Kidney capillary endothelial cell (primary cell): ENCODE measurements around the gene AMN.

Experiments
- DNase-seq: peaks from one replicate; pipeline ENCODE4 v3.0.0-alpha.2; 2018; ENCODE audit warnings: low spot score

Gene AMN

DNA sequence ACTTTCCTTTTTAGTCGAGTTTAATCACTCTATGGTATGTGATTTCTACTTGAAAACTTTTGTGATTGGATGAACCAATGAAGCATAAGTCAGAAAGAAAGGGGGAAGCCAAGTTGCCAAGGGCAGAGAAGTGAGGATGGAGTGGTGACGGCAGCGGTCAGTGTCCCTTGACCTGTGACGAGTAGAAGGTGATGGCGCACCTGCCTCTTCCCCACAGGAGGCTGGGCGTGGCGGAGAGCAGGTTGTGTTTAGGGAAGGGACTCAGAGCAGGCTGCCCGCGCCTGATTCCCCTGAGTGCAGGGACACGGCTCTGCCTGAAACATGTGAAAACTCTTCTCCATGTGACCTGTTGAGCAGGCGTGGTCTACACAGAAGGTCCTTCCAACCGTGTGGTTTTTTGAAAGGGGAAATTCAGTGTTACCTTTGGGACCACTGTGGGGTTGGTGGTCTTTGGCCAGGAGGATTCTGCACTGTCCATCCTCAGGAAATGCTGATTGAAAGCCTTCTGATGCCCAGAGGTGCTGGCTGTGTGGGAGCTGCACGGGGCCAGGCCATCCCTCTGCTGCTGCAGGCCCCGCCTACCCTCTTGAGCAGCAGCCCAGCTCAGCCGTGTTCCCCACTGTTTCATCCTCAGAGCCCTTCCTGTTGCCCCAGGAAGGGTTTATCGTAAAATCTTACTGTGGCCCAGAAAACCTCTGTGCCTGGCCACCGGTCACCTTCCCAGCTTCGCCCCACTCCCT is 23.5 kb upstream of the AMN start:
- DNase-seq: no peak

DNA sequence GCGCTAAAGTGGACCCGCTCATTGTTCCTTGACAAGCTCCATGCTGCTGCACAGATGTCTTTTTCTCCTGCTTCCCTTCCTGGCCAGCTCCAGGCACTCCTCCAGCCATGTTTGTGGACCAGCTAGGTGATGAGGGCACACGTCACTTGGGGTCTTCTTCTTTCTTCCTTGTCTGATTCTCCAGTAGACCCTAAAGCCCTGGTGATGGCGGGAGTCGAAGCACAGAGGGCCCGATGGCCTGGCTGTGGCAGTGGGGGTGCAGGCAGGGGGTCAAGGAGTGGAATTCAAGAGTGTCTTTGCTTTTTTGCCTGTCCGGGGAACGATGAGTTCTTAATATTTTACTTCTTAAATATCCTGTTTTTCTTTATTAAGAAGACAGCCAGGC is 23.0 kb upstream of the AMN start:
- no peak for DNase-seq

DNA sequence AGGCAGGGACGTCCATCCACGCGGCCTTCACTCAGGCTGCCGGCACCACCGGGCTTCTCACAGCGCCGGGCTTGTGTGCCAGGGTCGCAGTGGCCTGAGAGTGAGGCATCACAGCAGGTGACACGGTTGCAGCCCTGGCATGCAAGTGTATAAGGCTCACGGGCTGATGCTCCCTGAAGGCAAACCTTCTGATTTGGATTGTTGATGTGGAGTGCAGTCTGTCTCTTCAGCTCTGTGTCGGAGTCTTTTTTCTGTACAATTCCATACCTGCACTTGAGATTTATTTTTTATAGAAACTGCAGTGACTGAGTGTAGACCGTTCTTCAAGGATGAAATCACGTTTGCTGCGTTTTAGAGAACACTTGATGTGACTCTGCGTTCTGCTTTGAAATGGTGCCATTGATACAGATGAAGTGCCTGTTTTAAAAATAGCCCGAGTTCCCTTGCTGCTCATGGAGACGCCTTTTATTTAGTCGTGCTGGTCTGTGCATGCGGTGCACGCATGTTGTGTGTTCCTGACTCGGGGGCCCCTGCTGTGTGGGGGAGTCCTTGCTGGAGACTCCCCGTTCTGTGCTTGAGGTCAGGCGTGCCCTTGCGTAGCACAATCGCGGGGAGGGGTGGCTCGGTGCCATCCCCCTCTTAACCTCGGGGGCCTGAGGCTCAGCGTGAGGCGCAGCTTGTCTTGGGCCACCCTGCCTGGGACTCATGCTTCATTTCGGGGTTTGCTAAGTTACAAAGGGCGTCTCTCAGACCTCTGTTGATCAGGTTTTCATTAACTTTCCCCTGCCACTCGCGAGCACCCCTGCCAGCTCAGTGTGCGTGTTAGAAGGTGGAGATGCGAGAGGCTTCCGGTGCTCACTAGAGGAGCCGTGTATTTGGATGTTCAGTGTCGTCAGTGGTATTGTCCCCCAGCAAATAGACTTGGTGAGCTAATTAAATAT is 21.6 kb upstream of the AMN start:
- DNase-seq: no peak

DNA sequence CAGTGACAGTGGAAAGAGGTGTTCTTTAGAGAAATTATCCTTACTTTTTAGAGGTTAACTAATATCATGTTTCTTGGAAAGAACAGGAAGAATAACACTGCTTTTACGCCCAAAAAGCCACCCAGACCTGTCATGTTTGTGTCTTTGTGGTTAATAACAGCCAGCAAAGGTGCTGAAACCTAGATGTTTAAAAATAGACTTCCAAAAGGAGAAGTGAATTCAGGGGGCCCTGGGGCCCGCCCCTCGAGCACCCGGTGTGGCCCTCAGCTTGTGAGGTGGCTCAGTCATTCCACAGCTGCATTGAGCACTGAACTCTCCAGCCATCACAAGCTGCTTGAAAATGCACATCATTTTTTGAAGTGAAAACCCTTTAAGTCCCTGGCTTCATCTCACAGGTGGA is 20.8 kb upstream of the AMN start:
- no peak for DNase-seq

DNA sequence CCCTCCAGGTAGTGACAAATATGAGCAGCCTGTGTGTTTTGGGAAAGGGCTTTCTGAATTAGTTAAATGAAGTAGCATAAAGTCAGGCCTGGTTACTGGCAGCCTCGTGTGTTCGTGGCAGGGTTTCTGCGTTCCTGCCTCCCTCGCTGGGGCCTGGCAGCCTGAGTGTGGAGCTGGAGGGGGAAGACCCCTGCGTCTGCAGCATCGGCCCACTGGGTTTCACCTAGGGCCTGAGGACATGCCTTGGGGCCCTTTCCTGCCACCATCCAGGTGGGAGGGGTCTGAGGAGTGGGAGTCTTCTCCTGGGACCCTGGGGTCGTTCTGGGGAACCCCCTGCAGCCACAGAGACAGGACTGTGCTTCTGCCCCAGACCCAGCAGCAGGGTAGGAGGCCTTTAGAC is 20.4 kb upstream of the AMN start:
- DNase-seq: no peak

DNA sequence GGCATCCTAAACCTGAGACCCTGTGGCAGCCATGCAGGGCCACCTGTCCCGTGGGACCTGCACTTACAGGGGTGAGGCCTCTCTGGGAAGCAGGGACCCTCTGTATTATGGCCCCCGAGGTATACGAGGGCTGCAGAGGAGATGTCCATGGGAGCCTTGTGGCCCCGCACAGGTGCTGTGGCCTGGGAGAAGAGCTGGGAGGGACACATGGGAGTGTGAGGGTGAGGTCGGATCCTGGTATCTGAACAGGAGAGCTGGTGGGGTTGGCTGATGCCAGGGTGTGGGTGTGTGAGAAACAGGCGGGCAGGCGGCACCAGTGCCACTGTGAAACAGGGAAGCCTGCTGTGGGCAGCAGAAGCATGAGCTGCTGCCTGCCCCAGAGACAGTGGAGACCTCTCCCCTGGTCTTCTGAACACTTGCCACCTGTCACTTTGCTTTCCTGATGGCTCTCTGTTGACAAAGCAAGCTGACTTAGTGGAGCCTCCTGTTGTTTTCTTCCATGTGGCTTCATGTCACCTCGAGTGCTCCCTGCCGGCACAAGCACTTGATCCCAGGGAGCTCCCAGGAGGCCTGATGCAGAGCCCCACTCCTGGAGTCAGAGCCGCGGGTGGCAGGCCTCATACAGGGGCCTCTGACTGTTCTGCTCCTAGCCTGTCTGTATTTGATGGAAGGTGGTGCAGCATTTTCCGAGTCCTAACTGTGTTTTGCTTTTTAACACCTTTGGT is 19.8 kb upstream of the AMN start:
- DNase-seq: no peak

DNA sequence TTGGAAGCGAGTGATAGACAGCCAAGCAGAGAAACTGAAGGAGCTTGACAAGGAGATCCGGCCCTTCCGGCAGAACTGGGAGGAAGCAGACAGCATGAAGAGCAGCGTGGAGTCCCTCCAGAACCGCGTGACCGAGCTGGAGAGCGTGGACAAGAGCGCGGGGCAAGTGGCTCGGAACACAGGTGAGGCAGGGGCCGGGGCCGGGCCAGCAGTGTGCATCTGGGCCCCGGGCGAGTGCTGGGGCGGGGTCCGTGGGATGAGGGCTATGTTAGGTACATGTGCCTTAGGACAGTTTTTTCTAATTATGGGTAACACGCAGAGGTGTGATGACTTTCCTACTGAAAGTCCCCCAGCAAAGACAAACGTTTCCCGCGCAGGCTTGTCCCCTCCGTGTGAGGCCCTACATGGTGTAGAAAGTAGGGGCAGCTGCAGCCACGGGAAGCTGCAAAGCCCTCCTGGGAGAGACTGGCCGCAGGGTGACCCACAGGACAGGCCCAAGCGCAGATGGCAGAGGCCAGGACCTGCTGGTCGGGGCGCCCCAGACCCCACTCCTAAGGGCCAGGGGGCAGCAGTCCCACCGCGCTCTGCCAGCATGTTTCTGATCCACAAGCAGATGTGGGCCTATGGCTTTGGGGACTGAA is 19.1 kb upstream of the AMN start:
- DNase-seq: no peak

DNA sequence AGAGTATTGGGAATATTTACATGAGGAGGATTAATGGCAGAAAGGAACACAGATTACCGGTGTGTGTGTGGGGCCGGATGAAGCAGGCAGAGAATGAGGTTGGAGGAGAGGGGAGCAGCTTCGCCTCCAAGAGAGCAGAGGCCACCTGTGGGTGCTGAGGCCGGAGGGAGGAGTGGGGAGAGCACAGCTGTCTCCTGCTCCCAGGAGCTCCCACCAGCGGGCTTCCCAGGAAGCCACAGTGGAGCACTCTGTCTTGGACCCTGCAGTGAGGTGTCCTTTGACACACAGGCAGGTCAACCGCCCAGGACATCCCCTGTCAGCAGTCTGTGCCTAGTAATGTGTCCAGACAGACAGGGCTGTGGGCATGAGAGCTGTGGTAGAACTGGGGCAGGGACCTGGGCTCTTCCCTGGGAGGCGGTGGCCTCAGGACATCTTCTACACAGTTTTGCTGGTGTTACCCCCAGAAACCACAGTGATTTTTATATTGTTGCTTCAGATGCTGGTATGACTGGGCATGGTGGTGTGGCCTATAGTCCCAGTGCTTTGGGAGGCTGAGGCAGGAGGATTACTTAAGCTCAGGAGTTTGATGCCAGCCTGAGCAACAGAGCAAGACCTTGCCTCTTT is 18.5 kb upstream of the AMN start:
- DNase-seq: no peak

DNA sequence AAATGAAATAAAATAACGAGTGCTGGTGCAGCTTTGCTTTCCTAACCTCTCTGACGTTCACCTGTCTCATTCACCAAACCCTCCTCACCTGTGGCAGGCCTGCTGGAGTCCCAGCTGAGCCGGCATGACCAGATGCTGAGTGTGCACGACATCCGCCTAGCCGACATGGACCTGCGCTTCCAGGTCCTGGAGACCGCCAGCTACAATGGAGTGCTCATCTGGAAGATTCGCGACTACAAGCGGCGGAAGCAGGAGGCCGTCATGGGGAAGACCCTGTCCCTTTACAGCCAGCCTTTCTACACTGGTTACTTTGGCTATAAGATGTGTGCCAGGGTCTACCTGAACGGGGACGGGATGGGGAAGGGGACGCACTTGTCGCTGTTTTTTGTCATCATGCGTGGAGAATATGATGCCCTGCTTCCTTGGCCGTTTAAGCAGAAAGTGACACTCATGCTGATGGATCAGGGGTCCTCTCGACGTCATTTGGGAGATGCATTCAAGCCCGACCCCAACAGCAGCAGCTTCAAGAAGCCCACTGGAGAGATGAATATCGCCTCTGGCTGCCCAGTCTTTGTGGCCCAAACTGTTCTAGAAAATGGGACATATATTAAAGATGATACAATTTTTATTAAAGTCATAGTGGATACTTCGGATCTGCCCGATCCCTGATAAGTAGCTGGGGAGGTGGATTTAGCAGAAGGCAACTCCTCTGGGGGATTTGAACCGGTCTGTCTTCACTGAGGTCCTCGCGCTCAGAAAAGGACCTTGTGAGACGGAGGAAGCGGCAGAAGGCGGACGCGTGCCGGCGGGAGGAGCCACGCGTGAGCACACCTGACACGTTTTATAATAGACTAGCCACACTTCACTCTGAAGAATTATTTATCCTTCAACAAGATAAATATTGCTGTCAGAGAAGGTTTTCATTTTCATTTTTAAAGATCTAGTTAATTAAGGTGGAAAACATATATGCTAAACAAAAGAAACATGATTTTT is 17.1 kb upstream of the AMN start:
- no peak for DNase-seq

DNA sequence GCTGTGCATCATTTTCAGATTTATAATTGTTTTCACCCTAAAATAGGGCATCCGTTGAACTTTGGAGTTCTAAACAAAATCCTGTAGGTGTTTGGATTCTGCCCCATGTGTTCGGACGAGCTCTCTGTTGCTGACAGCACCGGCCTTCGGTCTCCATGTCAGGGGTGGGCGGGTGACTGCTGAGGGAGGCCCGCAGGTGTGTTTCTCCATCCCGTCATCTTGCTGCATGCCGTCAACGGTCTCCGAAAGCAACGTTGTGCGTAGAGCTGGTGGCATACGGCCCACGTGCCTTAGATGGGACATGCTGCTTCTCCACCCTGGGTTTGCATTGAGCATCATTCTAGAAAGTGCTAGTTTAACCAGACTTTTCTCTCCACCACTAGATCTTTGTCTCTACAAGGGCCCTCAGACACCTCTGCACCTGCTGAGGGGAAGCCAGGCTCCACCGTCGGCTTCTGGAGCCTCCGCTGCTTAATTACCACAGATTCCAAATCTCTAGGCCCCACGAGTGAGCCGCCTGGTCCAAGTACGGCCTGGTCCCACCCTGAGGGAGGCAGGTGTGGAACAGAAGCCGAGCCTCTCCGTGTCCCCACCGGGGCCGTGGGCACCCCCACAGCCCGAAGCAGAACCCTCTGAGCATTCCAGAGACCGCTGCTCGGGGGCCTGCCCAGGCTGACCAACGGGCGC is 15.7 kb upstream of the AMN start:
- DNase-seq: no peak

DNA sequence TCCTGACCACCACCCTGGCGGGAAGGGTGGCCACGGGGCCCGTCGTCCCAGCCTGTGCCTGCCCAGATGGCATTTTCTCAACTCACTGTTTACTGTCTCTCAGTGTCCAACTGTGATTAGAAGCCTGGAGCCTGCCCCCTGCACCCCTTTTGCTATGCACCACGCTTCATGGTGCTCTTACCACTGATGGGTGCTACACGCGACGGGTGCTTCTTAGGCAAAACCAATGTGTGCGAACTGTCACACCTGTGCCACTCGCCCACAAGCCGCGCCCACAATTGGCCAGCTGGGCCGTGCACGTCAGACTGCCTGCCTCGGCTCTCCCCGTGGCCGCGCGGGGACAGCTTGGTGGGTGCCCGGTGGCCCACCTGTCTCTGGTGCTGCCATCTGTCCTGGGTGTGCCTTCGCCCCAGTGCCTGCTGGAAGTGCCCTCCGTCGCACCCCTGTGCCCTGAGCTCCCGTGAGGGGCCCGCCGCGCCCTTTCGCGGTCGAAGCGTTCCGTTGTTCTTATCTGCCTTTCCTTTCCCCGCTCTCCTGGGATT is 15.1 kb upstream of the AMN start:
- no peak for DNase-seq

DNA sequence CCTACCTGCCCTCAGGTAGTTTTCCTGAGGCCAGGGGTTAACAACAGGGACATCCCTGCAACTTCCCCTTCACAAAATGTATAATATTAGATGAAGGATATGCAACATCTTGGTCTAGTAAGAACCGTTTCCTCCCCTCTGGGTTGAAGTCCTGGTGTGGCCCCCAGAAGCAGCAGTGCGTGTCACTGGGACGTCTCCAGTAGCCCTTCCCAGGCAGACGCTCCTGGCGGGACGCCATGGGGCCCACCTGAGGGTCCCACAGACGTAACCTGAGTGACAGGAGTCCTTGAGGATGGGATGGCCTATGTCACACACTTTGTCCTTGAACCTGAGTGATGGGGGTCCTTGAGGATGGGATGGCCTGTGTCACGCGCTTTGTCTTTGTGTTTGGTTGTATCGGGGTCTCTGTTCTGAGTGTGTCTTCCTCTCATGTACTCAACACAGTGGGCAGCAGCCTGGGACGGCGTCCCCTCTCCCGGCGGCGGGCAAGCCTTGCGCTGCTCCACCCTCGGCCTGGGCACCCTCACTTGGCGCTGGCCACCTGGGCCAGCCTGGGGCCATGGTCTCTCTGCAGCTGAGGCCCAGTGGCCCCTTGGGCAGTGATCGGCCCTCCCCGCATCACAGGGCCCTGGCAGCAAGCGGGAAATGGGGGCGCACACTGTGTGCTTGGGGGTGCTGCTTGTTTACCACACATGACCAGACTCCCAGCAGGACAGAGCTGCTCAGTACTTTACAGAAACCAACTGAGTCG is 14.3 kb upstream of the AMN start:
- no peak for DNase-seq

DNA sequence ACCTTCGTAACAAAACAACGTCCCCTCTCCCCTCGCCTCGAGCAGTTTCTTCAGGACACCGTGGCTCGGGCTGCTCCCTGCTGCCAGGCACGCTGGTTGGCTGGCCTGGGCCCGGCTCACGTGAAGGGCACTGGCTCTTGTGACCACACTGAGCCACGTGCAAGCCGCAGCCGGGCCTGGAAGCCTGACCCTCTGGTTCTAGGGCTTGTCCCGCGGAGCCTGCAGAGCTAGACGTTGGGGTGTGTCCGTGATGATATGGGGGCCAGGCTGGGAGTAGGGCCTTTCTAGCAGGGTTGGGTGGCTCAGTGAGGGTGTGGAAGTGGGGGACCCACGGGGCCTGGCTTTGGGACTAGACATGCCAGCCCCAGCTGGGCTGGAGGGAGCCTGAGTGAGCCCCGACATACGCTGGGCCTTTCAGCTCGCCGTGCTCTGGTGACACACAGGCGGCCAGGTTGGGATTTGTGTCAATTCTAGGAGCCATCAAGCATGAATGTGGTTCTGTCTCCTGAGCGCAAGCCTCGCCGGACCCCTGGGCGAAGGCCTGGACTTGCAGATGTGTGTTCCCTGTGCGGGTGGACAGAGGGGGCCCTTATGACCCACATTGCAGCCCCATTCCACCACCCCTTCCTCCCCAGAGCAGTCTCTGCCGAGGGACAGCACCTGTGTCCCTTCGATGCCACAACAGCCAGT is 13.6 kb upstream of the AMN start:
- DNase-seq: no peak

DNA sequence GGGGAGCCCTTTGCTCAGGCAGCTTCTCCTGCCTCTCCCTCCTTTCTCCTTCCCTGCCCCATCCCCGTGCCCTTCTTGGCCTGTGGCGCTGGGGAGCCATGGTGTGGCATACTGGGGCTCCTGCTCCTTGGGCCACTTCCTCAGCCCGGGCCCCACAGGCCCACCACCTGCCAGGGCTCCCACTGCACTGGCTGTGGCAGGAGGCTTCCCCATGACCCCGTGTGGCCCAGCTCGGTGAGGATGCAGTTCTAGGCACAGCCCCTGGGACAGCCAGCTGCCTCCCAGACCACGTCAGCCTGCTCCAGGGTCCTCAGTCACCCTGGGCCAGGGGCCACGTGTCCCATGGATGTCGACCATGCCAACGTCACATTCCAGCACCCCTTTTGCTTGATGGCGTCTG is 13.0 kb upstream of the AMN start:
- DNase-seq: no peak

DNA sequence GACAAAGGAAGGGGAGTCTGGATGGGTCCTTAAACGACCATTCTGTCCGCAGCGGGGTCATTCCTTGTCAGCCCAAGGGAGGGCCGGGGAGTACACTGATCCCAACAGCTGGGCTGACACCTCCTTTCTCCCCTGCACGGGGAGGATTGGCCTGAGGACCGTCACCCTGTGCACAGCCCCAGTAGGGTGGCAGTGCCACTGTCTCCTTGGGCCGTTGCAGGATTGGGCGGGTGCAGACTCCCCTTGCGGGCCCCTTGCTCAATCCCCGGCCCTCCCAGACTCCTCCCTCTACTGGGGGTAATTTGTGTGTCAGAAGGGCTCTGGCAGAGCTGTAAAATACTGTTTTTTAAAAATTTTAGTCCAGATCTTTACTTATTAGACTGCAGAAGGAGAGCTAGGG is 12.6 kb upstream of the AMN start:
- no peak for DNase-seq

DNA sequence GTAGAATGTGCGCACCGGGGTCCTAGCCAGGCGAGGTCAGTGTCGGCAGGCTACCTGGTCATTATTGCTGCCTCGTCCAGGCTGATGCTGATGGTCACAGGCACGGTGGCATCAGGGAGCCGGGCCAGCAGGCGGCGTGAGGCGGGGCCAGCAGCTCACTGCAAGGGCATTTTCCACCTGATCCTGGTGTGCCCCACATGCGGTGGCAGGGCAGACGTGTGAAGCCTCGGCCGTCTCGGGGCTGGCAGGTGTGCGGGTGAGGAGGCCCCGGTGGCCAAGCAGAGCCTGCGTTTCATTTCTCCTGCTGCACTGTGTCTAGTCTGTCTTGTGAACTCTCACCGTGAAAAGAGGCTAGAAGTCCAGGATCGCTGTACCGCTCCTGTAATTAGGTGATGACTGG is 12.0 kb upstream of the AMN start:
- DNase-seq: no peak

DNA sequence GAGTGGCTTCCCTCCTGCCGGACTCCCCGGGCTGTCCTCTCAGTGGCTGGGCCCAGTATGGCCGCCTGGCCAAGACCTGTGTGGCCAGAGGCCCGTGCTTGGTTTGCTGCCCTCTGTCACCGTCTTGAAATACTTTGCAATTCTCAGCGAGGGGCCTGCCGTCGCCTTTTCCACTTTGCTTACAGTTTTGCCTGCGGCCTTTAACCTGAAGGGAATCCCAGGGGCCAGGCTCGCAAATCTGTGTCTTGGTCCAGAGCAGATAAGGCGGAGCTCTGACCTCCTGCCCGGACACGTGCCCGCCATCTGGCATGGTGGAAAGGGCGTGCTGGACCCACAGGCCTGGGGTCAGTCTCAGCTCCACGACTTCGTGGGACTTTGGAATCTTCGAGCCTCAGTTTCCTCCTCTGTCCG is 10.9 kb upstream of the AMN start:
- no peak for DNase-seq

DNA sequence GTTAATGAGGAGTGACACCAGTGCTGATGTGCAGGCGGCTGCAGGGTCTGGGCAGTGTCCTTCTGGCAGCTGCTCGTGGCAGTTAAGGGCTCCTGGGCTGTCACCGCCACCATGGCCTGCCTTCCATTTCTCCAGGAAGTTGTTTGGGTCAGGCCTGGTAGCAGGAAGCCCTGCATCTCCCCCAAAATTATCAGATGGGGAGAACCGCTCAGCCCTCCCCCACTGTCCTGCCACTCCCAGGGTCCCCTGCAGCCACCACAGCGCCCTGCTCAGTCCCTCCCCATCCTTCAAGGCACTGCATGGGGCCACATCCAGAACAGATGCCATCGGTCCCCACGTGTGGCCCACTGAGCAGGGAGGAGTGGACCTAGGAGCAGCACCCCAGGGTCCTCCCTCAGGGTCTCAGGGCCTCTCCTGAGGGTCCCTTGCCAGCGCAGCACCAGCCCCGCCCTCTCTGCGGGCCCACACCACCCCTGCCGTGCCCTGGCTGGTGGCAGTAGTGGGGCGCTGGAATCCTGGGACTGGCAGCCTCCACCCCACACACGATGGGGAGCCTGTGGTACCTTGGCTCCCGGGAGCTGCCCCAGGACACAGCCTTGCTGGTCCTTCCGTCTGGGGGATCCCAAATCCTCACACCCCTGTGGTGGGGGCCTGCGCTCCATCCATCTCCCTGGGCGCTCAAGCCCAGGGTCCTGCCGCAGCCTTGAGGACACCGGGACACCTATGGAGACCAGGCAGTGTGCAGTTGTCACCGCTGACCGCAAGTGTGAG is 10.3 kb upstream of the AMN start:
- no peak for DNase-seq
